ENCODE data around the gene LRRC56.

LRRC56 gene

GRCh38 chr11:555227-555779, 18.0 kb downstream of the LRRC56 start:
- no peak for DNase-seq

GRCh38 chr11:555780-556661, 18.7 kb downstream of the LRRC56 start:
- intact Hi-C loops (cut with DNase I) = loop anchor here (5.0 kb wide), 1 partner anchor 166 kb away; no protein-coding TSS in a partner anchor
- no peak for DNase-seq

More at GRCh38 chr11:555227-555779, 18.0 kb downstream of the LRRC56 start:
- intact Hi-C loops (cut with DNase I) = loop anchor here (5.0 kb wide), 1 partner anchor 167 kb away; no protein-coding TSS in a partner anchor

GRCh38 chr11:556662-557256, 19.4 kb downstream of the LRRC56 start:
- intact Hi-C loops (cut with DNase I) = loop anchor here (5.0 kb wide), 1 partner anchor 166 kb away; no protein-coding TSS in a partner anchor
- DNase-seq = no peak

DNA sequence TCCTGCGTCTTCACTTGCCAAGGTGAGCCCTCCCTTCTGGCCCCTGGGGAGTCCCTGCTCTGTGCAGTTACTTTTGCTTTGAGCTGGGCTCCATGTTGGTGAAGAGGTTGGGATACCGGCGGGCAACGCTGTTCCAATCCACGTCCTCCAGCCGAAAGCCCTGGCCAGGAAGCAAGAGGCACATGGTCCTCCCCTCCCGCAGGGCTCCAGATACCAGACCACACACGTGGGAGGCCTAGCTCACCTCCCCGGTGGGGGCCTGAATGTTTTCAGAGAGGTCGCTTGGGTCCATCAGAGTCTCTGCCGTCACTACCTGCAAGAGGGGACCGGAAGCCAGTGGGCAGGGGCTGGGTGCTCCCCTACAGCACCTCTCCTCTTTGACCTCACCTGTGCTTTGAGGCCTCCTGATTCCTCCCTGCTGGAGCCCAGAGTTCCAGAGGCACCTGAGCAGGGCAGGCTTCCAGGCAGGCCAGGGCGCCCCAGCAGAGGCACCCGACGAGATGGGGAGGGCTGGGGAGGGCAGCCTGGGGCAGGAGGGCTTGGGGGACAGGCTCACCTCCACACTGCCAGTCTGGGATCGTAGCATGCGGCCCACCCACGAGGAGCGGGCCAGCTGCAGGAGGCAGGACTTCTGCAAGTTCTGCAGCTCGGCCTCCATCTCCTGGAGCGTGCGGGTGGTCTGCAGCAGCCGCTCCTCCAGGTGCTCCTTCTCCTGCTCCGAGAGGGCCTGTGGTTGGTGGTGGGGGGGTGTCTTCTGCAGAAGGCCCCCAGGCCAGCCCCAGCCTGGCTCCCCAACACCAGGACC, 20.2 kb downstream of the LRRC56 start:
- no peak for DNase-seq
- intact Hi-C loops (cut with DNase I) = loop anchor here (5.0 kb wide), 1 partner anchor 165 kb away; no protein-coding TSS in a partner anchor

GRCh38 chr11:558503-558902, 21.2 kb downstream of the LRRC56 start:
- intact Hi-C loops (cut with DNase I) = loop anchor here (5.0 kb wide), 1 partner anchor 164 kb away; no protein-coding TSS in a partner anchor
- DNase-seq = peak in 1 of 10 donors; percentile 66

- intact Hi-C loops (cut with DNase I) = loop anchor here (5.0 kb wide), 1 partner anchor 163 kb away; no protein-coding TSS in a partner anchor
- DNase-seq = no peak
Observed at GRCh38 chr11:559020-559620, 21.8 kb downstream of the LRRC56 start.

- no peak for DNase-seq
- intact Hi-C loops (cut with DNase I) = loop anchor here (5.0 kb wide), 1 partner anchor 162 kb away; no protein-coding TSS in a partner anchor
Observed at GRCh38 chr11:559712-560304, 22.5 kb downstream of the LRRC56 start.

GRCh38 chr11:560305-561147, 23.2 kb downstream of the LRRC56 start, which contains the start of the genes LMNTD2 and RASSF7:
TSS of gene LMNTD2 (minus strand) at chr11:560738. CDS start at chr11:560716, 22 bp downstream.
TSS of gene RASSF7 (plus strand) at chr11:560970. CDS start at chr11:561769, 799 bp downstream.
- DNase-seq = peak; percentile 79 to 98 (median 90)
- intact Hi-C loops (cut with DNase I) = no loop called here

DNA sequence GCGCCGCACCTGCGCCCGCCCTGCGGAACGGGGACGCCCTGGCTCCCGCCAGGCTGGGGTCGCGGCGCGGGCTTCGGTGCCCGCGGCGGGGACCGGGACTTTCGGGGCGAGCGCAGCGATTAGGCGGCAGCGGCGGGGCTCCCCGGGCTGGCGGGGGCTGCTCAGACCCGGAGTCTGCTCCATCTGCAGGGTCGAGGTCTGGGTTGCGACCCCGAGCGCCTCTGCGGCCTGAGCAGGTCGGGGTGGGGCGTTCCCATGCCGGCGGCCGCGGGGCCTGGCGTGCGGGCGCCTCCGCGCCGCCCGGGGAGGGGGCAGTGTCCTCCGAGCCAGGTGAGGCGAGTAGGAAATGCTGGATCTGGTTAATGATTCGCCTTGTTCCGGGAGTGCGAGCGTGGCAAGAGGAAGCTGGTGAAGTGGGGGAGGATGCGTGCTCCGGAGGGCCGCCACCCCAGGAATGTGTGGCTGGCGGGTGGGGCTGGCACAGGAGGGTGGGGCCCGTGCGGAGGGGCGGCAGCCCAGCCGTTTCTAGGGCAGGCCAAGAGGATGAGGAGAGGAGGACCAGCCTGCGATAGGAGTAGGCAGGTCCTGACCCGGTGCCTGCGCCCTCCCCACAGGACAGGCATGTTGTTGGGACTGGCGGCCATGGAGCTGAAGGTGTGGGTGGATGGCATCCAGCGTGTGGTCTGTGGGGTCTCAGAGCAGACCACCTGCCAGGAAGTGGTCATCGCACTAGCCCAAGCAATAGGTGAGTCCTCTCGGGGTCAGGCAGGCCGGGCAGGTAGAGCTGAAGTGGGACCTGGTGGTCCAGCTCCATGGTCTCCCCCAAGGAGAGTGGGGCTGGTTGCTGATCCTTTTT, 24.0 kb downstream of the LRRC56 start:
- no peak for DNase-seq
- intact Hi-C loops (cut with DNase I) = no loop called here

GRCh38 chr11:562046-562645, 24.8 kb downstream of the LRRC56 start:
- intact Hi-C loops (cut with DNase I) = no loop called here

DNA sequence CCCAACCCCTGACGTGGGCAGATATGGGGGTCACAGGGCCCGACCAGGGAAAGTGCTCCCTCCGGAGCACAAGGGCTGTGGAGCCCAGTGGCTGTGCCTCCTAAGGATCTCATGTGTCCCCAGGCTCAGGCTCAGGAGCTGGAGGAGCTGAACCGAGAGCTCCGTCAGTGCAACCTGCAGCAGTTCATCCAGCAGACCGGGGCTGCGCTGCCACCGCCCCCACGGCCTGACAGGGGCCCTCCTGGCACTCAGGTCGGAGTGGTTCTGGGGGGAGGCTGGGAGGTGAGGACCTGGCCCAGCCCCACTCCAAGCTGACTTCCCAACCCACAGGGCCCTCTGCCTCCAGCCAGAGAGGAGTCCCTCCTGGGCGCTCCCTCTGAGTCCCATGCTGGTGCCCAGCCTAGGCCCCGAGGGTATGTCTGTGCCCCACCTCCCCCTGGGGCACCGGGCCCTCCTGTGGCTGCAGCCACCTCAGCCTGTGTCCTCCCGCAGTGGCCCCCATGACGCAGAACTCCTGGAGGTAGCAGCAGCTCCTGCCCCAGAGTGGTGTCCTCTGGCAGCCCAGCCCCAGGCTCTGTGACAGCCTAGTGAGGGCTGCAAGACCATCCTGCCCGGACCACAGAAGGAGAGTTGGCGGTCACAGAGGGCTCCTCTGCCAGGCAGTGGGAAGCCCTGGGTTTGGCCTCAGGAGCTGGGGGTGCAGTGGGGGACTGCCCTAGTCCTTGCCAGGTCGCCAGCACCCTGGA, 25.9 kb downstream of the LRRC56 start:
- intact Hi-C loops (cut with DNase I) = no loop called here

More at GRCh38 chr11:562046-562645, 24.8 kb downstream of the LRRC56 start:
- no peak for DNase-seq

GRCh38 chr11:563812-564578, 26.7 kb downstream of the LRRC56 start:
- no peak for DNase-seq
- intact Hi-C loops (cut with DNase I) = no loop called here

More for the DNA sequence above, 25.9 kb downstream of the LRRC56 start:
- peak in 1 of 10 donors; percentile 68 for DNase-seq

- peak in 1 of 10 donors; percentile 51 for DNase-seq
- intact Hi-C loops (cut with DNase I) = no loop called here
Observed at GRCh38 chr11:565921-566509, 28.7 kb downstream of the LRRC56 start.

GRCh38 chr11:567011-567628, 29.8 kb downstream of the LRRC56 start:
- intact Hi-C loops (cut with DNase I) = no loop called here
- DNase-seq = peak in 1 of 10 donors; percentile 72

Measured in posterior cingulate gyrus (tissue), 11 donors.